Measurements from ENCODE around the gene MED25.

- TF ChIP-seq USF2 (IDR thresholded peaks at IDR 0.05; ENCODE audit: low read length) (no peak), CTCF (IDR thresholded peaks at IDR 0.05; ENCODE audit: control extremely low read depth in 1 of 3, insufficient read depth in 1 of 3, low read depth in 1 of 3, low read length in 3 of 3) (no peak), POLR2A (IDR thresholded peaks at IDR 0.05; ENCODE audit: control extremely low read depth in 1 of 2, low read depth in 2 of 2, low read length in 2 of 2) (no peak), BRCA1 (IDR thresholded peaks at IDR 0.05; ENCODE audit: low read depth, low read length) (no peak), BCL11A (IDR thresholded peaks at IDR 0.05; ENCODE audit: low read depth in 2 of 2, low read length in 2 of 2) (no peak), CEBPB (IDR thresholded peaks at IDR 0.05; ENCODE audit: low read depth, low read length) (no peak), NRF1 (IDR thresholded peaks at IDR 0.05; ENCODE audit: low read depth, low read length) (no peak), TEAD4 (IDR thresholded peaks at IDR 0.05; ENCODE audit: low read depth, low read length) (no peak), JUN (IDR thresholded peaks at IDR 0.05; ENCODE audit: low read depth, low read length) (no peak)
Measured at GRCh38 chr19:49844138-49845095, 26.3 kb downstream of the MED25 start.
